Cardiac muscle cell (in vitro differentiated cells and primary cell): ENCODE measurements around the gene TUBGCP5. TPM values are rescaled to one million over a fixed set of nuclear protein-coding genes. Genes with fewer than 3 reads are reported as not detected.

Experiments used
- DNase-seq, 2 donors: peaks; one replicate each; pipeline versions ENCODE4 v3.0.0 to v3.0.0-alpha.2; 2010 to 2017; ENCODE audit warnings: low read depth in 1 of 2, low spot score in 1 of 2
- H3K27ac ChIP-seq: fragments of 200-600 bp; sonication (generic); 2 replicates; pipeline ENCODE4 v1.5.1; 2016
- H3K27me3 ChIP-seq: fragments of 200-600 bp; sonication (generic); 2 replicates; pipeline ENCODE4 v1.6.0; 2016; ENCODE audit warnings: control low read depth
- H3K36me3 ChIP-seq: fragments of 200-600 bp; sonication (generic); 2 replicates; pipeline ENCODE4 v1.5.1; 2016; ENCODE audit warnings: control low read depth
- H3K4me1 ChIP-seq: fragments of 200-600 bp; sonication (generic); 2 replicates; pipeline ENCODE4 v1.8.1; 2017; ENCODE audit warnings: low read depth, mild to moderate bottlenecking, mixed run types
- H3K4me3 ChIP-seq: fragments of 200-600 bp; sonication (generic); 2 replicates; pipeline ENCODE4 v1.5.1; 2016; ENCODE audit warnings: mild to moderate bottlenecking
- H3K9me3 ChIP-seq: fragments of 200-600 bp; sonication (generic); 2 replicates; pipeline ENCODE4 v1.5.1; 2017; ENCODE audit warnings: low read depth, mild to moderate bottlenecking, control low read depth
- polyA plus RNA-seq: library from polyadenylated mRNA; unstranded; fragments of >200 nt; fragmentation: Nextera tagmentation; extraction: Ambion mirVana; gene quantifications from 2 replicates; pipeline ENCODE4 v1.2.1, GENCODE V29; 2016
- total RNA-seq: library from RNA; depleted of rRNA; stranded (reverse); fragments of >200 nt; gene quantifications from 2 replicates; pipeline ENCODE4 v1.2.3, GENCODE V29; 2016
- TF ChIP-seq, protein P1 (sequence below): IDR thresholded peaks from 2 replicates; pipeline ENCODE4 v1.5.1; 2012; ENCODE audit warnings: low read depth, mild to moderate bottlenecking, low read length

Gene TUBGCP5
- total and polyA plus RNA-seq, 2 experiments from 2014 or later = 13.2 to 19.1 TPM

DNA sequence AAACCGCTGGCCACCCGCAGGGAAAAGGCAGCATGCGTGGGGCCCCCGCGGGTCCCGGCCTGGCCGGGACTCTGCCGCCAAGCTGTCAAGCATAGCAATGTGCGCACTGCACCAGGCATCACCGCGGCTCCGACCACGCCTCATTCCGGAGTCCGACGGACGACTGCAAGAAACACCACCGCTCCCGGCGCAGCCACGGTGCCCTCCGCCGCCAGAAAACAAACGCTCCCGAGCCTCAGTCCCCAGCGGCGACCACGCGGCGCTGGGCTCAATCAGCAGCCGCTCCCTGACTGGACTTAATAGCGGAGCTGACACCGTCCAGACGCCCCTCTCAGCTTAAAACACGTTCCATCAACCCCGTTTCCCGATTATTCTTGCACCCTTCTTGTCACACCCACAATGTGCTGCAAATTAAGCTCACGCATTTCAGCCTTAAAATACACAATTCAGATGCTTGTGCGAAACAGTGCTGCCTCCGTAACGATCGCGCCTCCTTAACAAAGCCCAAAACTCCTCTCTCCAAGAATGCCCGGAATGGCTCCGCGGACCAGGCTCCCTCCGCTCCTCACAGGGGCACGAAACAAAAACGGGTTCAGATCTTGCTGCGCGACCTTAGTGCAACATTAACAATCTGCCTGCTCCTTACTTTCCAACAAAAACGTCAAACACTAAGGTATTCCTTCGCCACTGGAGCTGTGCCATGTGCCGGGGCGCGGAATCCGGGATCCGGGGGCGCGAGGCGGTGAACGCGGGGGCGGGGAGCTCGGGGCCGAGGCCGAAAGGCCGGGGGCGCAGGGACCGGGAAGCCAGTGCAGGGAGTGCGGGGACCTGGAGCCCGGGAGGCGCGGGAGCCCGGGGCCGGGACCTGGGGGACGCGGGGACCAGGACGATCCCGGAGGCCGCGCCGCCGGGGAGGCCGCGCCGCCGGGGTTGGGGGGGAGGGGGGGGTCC lies 59.9 kb downstream of the TUBGCP5 start:
- H3K36me3 ChIP-seq = no peaks in the 10 kb centered on the region

DNA sequence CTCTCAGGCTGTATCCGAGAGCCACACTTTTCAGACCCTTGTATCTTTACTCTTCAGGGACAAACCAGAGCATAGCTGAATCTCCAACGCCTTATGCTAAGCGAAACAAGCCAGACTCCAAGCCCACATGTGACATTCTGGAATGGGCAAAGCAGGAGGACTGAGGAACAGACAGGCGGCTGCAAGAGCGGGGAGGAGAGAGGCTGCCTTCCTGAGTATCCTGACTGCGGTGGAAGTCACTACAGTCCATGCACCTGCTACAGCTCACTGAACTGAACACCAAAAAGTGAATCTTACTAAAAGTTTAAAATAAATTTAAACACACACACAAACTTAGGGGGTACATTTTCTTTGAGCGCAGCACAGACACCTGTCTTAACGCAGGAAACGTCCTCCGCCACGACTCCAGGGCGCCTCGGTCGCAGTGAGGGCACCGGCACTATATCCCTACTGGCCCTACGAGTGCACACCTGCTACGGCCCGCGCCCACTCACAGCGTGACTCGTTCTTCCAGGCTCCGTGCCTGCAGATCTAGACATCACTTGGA lies 60.6 kb downstream of the TUBGCP5 start:
- TF ChIP-seq, protein P1, sequence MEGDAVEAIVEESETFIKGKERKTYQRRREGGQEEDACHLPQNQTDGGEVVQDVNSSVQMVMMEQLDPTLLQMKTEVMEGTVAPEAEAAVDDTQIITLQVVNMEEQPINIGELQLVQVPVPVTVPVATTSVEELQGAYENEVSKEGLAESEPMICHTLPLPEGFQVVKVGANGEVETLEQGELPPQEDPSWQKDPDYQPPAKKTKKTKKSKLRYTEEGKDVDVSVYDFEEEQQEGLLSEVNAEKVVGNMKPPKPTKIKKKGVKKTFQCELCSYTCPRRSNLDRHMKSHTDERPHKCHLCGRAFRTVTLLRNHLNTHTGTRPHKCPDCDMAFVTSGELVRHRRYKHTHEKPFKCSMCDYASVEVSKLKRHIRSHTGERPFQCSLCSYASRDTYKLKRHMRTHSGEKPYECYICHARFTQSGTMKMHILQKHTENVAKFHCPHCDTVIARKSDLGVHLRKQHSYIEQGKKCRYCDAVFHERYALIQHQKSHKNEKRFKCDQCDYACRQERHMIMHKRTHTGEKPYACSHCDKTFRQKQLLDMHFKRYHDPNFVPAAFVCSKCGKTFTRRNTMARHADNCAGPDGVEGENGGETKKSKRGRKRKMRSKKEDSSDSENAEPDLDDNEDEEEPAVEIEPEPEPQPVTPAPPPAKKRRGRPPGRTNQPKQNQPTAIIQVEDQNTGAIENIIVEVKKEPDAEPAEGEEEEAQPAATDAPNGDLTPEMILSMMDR = no peak
- DNase-seq = no peak
- H3K4me1 ChIP-seq = no peaks in the 10 kb centered on the region

More for the DNA sequence above, 59.9 kb downstream of the TUBGCP5 start:
- no peak overlapping the region for H3K27ac ChIP-seq
- H3K4me1 ChIP-seq = no peaks in the 10 kb centered on the region
- no peaks in the 10 kb centered on the region for H3K9me3 ChIP-seq
- TF ChIP-seq, protein P1 = no peak
- peak overlapping the region; percentile 79 for H3K4me3 ChIP-seq
- H3K27me3 ChIP-seq = no peaks in the 10 kb centered on the region
- peak; percentile 51 to 63 for DNase-seq

DNA sequence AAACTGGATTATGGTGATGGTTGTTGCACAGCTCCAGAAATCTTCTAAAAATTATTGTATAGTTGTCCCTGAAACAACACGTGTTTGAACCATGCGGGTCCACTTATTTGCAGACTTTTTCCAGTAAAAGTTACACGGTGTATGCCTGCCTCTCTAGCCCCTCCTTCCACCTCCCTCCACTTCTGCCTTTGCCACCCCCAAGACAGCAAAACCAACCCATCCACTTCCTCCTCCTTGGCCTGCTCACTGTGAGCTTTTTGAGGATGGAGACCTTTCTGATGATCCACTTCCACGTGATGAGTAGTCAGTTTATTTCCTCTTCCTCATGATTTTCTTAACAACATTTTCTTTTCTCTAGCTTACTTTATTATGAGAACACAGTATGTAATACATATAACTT lies 64.6 kb downstream of the TUBGCP5 start:
- no peaks in the 10 kb centered on the region for H3K27me3 ChIP-seq
- no peaks in the 10 kb centered on the region for H3K36me3 ChIP-seq
- no peak for DNase-seq
- TF ChIP-seq, protein P1 = no peak
- H3K9me3 ChIP-seq = no peaks in the 10 kb centered on the region
- no peak overlapping the region for H3K27ac ChIP-seq
- no peaks in the 10 kb centered on the region for H3K4me1 ChIP-seq
- H3K4me3 ChIP-seq = no peak overlapping the region

More for the DNA sequence above, 60.6 kb downstream of the TUBGCP5 start:
- H3K27me3 ChIP-seq = no peaks in the 10 kb centered on the region
- peak overlapping the region; percentile 79 for H3K4me3 ChIP-seq
- no peaks in the 10 kb centered on the region for H3K9me3 ChIP-seq
- H3K36me3 ChIP-seq = no peaks in the 10 kb centered on the region
- H3K27ac ChIP-seq = no peak overlapping the region

DNA sequence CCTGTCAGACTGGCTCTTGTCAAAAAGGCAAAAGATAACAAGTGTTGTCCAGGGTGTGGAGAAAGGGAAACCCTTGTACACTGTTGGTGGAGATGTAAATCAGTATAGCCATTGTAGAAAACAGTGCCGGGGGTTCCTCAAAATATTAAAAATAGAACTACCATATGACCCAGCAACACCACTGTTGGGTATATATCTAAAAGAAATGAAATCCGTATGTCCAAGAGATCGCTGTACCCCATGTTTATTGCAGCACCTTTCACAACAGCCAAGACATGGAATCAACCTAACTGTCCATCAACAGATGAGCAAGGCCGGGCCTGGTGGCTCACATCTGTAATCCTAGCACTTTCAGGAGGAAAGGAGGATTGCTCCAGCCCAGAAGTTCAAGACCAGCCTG lies 65.4 kb downstream of the TUBGCP5 start:
- Histone ChIP-seq H3K9me3 (no peaks in the 10 kb centered on the region), H3K27ac (no peak overlapping the region), H3K27me3 (no peaks in the 10 kb centered on the region), H3K36me3 (no peaks in the 10 kb centered on the region), H3K4me1 (peaks cover 3% of the 10 kb centered on the region), H3K4me3 (no peak overlapping the region)
- DNase-seq = no peak
- TF ChIP-seq, protein P1 = no peak

DNA sequence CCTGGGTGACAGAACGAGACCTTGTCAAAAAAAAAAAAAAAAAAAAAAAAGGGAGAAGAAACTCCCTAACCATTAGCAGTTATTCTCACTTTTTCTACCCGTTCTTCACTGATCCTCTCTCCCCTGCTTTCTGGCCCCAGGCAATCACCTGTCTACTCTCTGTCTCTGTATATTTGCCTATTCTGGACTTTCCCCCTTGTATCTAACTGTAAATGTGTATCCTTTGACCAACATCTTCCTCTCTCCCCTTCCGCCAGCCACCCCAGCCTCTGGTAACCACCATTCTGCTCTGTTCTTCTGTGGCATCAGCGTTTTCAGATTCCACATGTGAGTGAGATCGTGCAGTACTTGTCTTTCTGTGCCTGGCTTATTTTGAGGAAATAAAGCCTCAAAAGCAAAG lies 66.1 kb downstream of the TUBGCP5 start:
- no peak overlapping the region for H3K4me3 ChIP-seq
- H3K27ac ChIP-seq = peak overlapping the region; percentile 45
- no peak for DNase-seq
- H3K4me1 ChIP-seq = peaks cover 5% of the 10 kb centered on the region
- no peaks in the 10 kb centered on the region for H3K9me3 ChIP-seq
- no peaks in the 10 kb centered on the region for H3K27me3 ChIP-seq
- TF ChIP-seq, protein P1 = no peak
- H3K36me3 ChIP-seq = no peaks in the 10 kb centered on the region
